GM21737 (cell line): ENCODE data around the gene PARD6A.
A peak's percentile ranks its signal among the peaks of the same experiment; 100 is the strongest.

Experiments used
- ATAC-seq: cut with Tn5 transposase; IDR thresholded peaks from one replicate; pipeline ENCODE4 v1.9.1; 2021; ENCODE audit warnings: mild to moderate bottlenecking, moderate library complexity; ENCODE audit not compliant: unreplicated experiment

Gene PARD6A

DNA sequence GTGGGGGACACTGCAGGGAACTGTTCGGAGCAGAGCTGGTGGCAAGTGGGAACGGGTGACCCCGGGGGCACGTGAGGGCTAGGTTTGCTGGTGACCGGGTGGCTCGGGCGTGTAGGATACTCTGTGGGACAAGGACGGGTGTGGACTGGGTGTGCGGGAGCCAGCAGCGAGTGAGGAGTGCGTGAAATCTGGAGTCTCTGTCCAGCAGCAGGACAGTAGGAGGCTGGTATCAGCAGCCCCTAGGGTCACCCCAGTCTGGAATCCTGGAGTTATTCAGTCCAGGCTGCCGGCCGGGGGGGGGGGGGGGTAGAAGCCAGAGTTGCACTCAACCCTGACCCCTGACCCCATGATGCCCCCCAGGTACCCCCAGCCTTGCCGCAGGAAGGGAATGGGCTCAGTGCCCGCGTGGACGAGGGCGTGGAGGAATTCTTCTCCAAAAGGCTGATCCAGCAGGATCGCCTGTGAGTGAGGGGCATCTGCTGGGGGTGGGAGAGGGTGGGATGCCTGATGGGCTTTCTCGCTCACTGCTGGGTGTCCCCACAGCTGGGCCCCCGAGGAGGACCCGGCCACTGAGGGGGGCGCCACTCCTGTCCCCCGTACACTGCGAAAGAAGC is 6.9 kb upstream of the PARD6A start:
- no peak for ATAC-seq

DNA sequence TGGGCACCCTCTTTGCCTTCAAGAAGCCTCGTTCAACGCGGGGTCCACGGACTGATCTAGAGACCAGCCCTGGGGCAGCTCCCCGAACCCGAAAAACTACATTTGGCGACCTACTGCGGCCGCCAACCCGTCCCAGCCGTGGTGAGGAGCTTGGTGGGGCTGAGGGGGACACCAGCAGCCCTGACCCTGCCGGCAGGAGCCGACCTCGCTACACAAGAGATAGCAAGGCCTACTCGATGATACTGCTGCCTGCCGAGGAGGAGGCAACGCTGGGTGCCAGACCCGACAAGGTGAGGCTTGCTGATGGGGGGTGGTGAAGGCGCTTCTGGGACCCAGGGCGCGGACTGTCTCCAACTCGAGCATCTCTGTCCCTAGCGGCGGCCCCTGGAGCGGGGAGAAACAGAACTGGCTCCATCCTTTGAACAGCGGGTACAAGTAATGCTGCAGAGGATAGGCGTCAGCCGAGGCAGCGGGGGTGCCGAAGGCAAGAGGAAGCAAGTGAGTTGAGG is 6.3 kb upstream of the PARD6A start:
- ATAC-seq, result no peak

DNA sequence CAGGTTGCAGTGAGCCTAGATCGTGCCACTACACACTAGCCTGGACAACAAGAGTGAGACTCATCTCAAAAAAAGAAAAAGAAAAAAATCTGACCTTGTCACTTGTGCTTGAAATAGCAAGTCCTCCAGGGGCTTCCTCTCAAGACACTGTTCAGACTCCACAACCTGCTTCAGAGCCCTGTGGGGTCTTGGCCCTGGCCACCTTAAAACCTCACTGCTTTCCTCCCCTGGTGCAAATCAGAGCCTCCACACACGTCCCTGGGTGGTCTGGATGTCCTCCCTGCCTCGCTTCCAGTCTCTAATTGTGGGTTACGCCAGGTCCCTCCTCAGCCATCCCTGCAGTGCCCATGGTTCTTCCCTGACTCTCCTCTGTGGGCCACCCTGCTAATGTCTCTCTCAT is 5.4 kb upstream of the PARD6A start:
- no peak for ATAC-seq

DNA sequence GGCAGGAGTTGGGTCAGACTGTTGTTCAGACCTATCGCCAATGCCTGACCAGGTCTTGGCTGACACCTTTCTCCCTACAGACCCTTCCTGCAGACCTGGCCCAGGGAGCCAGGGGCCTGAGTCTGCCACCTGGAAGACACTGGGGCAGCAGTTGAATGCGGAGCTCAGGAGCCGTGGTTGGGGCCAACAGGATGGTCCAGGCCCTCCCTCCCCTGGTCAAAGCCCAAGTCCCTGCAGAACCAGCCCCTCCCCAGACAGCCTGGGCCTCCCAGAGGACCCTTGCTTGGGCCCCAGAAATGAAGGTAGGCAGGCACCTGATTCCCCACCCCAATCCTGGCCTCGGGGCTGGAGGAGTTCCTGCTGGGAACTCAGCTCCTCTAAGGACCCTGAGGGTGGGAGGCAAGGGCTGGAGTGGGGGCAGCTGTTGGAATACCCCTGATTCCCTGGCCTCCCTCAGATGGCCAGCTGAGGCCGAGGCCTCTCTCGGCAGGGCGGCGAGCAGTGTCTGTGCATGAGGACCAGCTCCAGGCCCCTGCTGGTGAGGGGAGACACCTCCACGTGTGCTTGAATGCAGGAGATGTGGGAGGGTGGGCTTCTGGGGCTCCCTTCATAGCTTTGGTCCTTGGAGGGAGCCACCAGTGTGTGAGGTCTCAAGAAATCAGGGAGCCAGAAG is 4.3 kb upstream of the PARD6A start:
- no peak for ATAC-seq

DNA sequence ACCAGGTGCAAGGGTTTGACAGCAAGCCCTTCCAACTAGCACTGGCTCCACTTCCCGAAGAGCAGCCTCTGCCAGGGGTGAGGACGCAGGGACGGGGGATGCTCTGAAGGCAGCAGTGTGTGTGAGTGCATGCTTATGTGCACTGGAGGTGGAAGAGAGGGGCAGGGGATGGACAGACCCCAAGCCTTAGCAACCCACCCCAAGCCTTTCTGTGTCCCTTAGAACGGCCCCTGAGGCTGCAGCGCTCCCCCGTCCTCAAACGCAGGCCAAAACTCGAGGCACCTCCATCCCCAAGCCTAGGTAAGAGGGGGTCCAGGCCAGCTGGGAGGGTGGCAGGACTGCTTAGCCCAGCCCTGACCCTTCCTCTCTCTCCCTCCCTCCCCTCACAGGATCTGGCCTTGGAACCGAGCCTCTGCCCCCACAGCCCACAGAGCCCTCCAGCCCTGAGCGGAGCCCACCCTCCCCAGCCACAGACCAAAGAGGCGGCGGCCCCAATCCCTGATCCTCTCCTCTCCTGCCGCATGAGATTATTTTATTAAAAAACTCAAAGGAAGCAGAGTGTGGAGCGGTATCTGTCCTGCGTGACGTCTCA is 3.6 kb upstream of the PARD6A start:
- ATAC-seq, result no peak

DNA sequence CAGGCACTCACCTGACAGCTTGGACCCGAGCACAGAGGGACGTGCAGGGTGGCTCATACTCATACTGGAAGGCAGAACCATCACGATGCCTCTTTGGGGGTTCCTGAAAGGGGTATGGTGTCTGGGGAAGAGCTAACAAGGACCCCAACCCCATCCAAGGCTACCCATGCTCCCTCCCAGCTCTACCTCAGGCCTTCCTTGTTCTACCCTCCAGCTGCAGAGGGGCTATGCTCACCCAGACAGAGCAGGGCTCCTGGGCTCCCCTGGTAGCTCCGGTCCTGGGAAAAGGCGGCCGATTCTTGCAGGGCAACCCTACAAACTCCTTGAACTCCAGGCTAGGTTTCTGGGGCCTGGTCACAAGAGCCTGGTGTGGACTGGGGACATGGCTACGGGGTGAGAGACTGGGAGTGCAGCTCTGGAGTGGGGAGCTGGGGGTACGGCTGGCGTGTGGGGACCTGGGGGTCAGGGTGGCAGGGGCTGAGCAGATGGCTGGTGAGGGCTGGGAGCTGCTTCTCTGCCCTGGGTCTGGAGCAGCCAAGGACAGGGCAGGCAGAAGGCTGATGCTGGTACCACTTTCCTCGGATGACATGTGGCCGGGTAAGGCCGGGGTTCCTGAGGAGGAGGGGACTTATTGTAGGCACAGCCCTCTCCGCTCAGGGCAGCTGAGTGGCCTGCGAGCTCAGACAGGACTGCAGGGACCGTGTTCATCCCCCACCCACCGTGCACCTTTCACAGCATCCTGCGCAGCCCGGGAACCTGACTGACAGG is 2.8 kb upstream of the PARD6A start:
- ATAC-seq, result no peak

DNA sequence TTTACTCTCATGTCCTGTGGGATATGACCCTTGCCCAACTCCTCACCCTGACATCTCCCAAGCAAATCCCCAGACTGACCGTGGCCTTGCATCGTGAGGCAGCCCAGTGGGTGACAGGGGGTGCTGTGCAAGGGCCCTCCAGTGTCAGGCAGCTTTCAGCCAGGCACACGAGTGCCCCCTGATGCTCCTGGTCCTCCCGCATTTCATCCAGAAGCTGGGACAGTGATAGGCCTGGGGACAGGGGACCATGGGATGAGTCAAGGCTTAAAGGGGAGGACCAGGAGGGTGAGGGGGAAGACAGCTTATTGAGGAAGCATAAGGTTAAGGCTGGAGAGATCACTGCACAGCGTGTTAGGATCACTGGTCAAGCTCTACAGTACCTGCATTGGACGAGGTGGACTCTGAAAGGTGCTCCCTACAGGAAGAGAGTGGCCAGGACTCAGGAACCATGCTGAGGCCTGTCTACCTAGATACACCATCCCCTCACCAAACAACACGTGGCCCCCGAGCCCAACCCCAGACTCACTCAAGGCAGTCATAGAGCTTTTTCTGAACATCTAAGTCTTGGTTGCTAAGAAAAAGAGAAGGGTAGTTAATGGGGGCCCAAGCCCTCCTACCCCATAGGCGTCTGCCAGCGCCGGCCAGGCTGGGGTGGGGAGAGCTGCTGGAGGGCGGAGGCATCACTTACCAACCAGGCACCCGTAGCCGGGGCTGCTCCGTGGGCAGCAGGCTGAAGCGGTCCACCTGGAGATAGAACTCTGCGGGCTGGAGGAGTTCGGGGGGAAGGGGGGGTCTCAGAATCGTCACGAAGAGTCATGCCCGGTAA is 1.7 kb upstream of the PARD6A start:
- ATAC-seq, result no peak

DNA sequence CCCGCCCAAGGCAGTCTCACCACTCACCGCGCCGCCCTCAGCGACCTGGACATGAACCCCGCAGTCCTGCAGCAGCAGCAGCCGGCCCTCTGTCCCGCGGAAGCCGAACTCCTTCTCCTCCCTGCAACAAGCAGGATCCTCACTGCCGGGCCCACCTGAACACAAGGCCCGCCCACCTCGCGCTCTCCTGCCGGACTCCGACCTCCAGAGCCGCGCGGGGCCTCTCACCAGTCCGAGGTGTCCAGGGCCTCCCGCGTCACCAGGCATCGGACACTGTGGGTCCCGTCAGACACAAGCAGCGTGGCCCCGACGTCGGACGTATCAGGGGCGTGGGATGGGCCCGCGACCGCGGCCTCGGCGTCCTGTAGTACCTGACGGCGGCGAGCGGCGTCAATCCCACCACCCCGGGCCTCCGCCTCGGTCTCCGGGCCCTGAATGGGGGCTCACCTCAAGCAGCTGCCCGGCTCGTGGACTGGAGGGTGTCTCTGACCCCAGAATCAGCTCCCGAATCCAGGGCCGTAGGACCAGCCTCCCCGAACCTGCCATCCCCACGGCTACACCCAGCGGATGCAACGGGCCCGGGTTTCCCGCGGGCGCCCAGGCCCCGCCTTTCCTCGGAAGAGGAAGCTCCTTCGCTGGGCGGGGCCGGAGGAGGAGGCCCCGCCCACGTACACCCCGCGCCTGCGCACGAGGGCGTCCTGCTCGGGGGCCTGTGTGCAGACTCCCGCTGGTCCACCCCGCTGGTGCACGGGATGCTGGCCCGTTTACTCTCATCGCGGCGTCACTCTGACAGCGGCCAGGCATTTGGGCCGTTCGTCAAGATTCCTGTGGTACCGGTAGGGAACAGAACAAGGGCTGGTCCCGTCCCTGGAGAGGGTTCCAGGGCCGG is 841 bp upstream of the PARD6A start, which contains the start of gene ACD:
Gene ACD (minus strand): TSS at position 586 of the 889 bp plus-strand sequence. CDS start 40 bp downstream, at position 546.
- peak; percentile 53 for ATAC-seq

DNA sequence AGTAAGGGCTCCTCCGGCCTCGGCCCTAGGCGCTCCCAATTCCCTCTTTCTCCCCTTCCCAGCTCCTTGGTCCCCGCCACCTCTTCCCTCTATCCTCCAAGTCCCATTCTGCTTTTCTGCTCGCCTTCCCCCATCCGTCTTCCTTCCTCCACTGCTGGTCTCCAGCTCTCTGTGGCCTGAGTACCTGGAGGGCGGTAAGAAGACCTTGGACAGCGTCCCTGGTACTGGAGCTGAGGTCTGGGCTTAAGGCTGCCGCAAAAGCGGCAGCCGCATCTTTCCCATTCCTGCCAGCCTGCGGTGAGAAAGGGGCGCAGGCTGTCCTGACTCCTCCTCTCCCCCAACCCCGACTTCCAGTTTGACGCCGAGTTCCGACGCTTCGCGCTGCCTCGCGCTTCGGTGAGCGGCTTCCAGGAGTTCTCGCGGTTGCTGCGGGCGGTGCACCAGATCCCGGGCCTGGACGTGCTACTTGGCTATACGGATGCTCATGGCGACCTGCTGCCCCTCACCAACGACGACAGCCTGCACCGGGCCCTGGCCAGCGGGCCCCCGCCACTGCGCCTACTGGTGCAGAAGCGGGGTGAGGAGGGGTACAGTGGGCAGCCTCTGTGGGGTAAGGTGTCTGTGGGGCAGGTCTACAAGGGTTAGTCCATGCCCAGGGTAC is 471 bp downstream of the PARD6A start:
- ATAC-seq, result no peak

DNA sequence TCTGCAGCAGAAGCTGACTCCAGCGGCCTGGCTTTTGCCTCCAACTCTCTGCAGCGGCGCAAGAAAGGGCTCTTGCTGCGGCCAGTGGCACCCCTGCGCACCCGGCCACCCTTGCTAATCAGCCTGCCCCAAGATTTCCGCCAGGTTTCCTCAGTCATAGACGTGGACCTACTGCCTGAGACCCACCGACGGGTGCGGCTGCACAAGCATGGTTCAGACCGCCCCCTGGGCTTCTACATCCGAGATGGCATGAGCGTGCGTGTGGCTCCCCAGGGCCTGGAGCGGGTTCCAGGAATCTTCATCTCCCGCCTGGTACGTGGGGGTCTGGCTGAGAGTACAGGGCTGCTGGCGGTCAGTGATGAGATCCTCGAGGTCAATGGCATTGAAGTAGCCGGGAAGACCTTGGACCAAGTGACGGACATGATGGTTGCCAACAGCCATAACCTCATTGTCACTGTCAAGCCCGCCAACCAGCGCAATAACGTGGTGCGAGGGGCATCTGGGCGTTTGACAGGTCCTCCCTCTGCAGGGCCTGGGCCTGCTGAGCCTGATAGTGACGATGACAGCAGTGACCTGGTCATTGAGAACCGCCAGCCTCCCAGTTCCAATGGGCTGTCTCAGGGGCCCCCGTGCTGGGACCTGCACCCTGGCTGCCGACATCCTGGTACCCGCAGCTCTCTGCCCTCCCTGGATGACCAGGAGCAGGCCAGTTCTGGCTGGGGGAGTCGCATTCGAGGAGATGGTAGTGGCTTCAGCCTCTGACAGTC is 1.3 kb downstream of the PARD6A start:
- ATAC-seq, result no peak

DNA sequence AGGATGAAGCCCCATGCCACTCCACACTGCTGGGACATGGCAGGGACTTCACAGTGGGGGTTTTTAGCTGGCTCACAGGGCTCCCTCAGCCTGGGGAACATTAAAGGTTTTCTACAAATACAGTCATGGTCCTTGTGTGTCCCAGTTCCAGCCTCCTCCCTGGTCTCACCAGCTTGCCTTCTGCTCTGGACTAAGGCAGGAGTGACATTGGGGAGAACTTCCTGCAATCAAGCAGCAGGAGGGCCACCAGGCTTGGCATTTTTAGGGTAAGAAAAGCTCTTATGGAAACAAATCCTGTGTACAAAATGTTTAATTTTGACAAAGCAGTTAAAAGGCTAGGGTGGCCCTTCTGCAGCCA is 1.9 kb downstream of the PARD6A start:
- ATAC-seq, result no peak

DNA sequence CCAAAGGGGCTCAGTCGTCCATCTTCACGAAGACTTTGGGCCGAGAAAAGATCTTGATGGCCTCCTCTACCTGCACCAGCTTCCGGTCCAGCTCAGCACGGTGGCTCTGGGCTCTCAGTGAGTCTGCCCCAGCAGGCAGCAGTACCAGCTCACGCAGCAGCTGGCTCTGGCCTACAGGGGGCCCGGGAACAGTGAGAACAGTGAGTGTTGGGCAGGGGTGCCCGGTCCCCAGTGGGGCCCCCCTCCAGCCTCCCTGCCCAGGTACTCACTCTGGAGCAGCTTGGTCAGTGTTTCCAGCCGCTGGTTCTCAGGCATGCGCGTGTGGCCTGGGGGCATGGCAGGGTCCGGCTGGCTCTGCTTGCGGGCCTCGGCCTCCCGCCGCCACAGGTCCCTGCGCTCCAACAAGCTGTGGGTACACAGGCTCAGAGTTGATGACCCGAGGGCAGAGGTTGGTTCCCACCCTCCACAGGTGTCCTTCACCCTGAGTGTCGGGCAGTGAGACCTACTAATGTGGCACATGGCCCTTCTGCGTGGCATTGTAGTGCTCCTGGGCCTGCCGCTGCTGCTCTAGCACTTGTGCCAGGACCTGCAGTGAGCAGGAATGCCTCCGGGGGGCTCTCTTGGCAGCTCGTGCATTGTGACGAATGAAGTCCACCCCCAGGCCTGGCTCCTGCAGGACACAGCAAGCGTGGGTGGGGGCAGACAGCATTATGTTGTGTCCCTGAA is 2.6 kb downstream of the PARD6A start:
- ATAC-seq, result no peak

DNA sequence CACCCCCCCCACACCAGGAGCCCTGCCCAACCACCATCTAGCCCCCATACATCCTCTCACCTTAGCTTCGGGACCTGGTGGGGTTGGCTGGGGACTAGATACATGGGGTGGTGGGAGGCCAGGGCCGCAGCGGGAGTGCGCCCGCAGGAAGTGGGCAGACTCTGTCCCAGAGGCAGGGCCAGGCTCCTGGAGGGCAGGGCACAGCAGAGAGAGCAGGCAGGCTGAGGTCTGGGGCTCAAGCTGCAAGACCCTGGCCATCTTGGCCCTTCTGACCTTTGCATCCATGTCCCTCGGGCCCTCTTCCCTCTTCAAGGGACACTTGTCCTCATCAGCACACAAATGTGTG is 3.1 kb downstream of the PARD6A start:
- no peak for ATAC-seq

DNA sequence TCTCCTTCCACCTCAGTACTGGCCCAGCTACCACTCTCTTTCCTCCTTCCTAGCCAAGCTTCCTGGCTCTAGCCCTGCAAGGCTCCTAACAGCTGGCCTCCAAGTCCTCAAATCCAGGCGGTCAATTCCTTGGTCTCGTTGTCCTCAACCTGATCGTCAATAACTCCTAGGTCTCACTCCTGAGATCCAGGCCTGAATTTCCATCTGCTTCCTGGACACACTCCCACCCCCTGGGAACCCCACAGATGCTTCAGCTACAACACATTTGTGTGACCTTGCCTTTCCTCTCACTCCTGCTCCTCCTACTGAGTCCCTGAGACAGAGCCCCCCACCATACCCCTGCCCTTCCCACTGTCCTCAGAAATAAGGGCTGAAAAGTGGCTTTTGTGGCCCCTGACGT is 3.5 kb downstream of the PARD6A start:
- ATAC-seq, result no peak

DNA sequence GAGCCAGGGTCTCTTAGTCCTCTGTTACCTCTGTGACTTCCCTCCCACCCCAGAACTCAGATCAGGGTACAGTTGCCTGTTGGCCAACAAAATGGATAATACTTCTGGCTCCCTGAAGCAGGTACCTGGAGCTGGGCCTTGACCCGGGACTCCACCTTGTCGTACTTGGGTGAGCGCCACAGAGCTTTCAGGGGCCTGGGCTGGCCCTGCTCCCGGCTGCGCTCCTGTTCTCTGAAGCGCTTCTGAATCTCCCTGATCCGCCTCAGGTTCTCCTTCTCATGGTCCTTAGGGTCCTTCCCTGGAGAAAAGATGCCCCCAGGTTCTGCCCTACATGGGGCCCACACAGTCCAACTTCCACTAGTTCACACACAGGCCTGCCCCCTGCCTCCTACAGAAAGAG is 4.1 kb downstream of the PARD6A start:
- no peak for ATAC-seq

DNA sequence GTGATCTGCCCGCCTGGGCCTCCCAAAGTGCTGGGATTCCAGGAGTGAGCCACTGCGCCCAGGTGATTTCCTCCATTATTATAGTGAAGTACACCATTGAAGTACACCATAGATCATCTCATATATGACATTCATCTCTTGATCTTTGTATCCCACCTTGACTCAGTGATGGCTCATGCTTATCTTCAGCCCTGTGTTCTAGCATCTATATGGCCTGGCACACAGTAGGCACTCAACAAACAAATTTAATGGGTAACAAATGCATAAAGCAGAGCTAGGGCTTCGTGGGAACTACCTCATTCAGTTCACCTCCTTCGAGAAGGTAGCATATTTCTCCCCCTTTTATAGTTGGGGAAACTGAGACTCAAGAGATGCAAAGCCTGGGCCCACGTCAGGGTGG is 4.8 kb downstream of the PARD6A start:
- ATAC-seq, result no peak

DNA sequence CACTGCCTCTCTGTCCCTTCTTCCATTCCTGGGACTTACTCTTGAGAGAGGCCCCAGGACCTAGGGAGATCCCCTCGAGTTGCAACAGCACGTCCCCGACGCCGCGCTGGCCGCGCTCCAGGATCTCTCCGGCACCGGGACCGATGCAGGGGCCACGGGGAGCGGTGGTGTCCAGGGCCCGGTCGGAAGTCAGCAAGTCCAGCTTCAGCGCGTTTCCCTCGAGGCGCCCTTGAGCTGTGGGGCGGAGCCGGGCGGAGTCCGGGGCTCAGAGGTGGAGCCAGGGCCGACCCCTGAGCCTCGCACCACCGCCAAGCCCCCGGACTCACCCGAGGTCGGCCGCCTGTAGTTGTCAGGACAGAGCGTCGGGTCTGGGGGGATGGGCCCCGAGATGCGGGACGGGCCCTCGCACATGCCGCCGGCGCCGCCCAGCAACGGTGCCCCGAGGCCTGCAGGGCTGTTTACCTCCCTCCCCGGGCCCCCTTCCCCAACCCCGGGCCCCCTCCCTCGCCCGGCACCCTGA is 5.3 kb downstream of the PARD6A start:
- ATAC-seq, result no peak
